ENCODE results near the gene STPG4. TPM values are rescaled to one million over a fixed set of nuclear protein-coding genes. Genes with fewer than 3 reads are reported as not detected.

The STPG4 gene
- polyA plus RNA-seq, 1 of the 3 experiments (the other 2 are of a cell fraction), result 0.20 TPM

DNA sequence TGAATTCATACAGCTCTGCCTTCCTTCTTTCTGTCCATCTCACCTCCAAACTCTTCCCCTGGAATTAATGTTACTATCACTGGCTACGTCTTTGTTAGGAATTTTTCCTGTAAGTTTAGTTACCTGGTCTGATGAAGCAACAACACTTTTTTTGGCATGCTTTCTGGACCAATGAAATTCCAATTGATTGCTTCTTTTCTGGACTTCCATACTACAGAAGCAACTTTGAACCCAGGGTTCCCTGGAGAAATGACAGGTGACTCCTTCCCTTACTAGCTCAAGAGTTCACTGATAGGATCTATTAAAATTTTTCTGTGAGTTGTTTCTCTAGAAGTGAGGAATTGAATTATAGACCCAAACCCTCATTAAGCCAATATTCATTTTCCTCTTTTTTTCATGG lies 41.4 kb upstream of the STPG4 start (continued):
- TF ChIP-seq SMC3 (IDR thresholded peaks at IDR 0.05; ENCODE audit: low read depth, low read length), result no peak
- TF ChIP-seq, protein P1, sequence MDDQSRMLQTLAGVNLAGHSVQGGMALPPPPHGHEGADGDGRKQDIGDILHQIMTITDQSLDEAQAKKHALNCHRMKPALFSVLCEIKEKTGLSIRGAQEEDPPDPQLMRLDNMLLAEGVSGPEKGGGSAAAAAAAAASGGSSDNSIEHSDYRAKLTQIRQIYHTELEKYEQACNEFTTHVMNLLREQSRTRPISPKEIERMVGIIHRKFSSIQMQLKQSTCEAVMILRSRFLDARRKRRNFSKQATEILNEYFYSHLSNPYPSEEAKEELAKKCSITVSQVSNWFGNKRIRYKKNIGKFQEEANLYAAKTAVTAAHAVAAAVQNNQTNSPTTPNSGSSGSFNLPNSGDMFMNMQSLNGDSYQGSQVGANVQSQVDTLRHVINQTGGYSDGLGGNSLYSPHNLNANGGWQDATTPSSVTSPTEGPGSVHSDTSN (IDR thresholded peaks at IDR 0.05), result no peak

DNA sequence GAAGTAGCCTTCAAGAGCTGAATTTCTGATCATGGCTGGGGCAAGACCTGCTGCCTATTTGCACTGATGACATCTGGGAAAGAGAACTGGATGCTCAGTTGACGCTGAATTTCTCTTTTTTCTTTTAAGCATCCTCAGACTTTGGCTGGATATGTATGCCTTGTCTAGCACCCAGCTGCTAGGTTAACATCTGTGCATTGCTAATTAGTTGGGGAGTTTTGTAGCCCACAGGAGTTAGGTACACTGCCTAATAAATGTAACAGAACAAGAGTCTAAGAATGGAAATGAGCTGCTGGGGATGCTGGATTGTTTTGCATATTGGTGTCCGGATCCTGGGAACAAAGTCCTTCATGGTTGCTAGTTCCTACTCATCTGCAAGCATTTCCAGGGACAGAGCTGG lies 40.9 kb upstream of the STPG4 start:
- TF ChIP-seq SIN3A (IDR thresholded peaks at IDR 0.05; ENCODE audit: borderline replicate concordance, low read depth, low read length), result no peak
- TF ChIP-seq, protein P1 (IDR thresholded peaks at IDR 0.05), result no peak
- no peak for TF ChIP-seq FOXM1 (IDR thresholded peaks at IDR 0.05; ENCODE audit: low read depth)
- no peak for TF ChIP-seq ELF1 (IDR thresholded peaks at IDR 0.05)
- no peak for TF ChIP-seq YY1 (IDR thresholded peaks at IDR 0.05; ENCODE audit: low read depth)
- TF ChIP-seq, protein P2, sequence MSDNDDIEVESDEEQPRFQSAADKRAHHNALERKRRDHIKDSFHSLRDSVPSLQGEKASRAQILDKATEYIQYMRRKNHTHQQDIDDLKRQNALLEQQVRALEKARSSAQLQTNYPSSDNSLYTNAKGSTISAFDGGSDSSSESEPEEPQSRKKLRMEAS (IDR thresholded peaks at IDR 0.05; ENCODE audit: low read depth), result no peak
- TF ChIP-seq, protein P3, sequence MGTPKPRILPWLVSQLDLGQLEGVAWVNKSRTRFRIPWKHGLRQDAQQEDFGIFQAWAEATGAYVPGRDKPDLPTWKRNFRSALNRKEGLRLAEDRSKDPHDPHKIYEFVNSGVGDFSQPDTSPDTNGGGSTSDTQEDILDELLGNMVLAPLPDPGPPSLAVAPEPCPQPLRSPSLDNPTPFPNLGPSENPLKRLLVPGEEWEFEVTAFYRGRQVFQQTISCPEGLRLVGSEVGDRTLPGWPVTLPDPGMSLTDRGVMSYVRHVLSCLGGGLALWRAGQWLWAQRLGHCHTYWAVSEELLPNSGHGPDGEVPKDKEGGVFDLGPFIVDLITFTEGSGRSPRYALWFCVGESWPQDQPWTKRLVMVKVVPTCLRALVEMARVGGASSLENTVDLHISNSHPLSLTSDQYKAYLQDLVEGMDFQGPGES (IDR thresholded peaks at IDR 0.05; ENCODE audit: low read depth, low read length), result no peak
- no peak for TF ChIP-seq MEF2A (IDR thresholded peaks at IDR 0.05; ENCODE audit: borderline replicate concordance, low read depth)
- TF ChIP-seq TEAD4 (IDR thresholded peaks at IDR 0.05; ENCODE audit: borderline replicate concordance, insufficient read depth), result no peak
- TF ChIP-seq GATA2 (CRISPR knock-in tag; IDR thresholded peaks at IDR 0.05), result no peak
- TF ChIP-seq RFX5 (IDR thresholded peaks at IDR 0.05; ENCODE audit: low read length), result no peak
- no peak for TF ChIP-seq FOXJ3 (CRISPR knock-in tag; IDR thresholded peaks at IDR 0.05)
- TF ChIP-seq RXRA (IDR thresholded peaks at IDR 0.05; ENCODE audit: borderline replicate concordance, low read depth), result no peak
- no peak for TF ChIP-seq POLR2AphosphoS5 (IDR thresholded peaks at IDR 0.05; ENCODE audit: low read depth, low read length)
- TF ChIP-seq RCOR1 (IDR thresholded peaks at IDR 0.05; ENCODE audit: low read length), result no peak
- TF ChIP-seq, protein P4, sequence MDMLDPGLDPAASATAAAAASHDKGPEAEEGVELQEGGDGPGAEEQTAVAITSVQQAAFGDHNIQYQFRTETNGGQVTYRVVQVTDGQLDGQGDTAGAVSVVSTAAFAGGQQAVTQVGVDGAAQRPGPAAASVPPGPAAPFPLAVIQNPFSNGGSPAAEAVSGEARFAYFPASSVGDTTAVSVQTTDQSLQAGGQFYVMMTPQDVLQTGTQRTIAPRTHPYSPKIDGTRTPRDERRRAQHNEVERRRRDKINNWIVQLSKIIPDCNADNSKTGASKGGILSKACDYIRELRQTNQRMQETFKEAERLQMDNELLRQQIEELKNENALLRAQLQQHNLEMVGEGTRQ (IDR thresholded peaks at IDR 0.05; ENCODE audit: borderline replicate concordance, low read depth, low read length), result no peak
- TF ChIP-seq, protein P5, sequence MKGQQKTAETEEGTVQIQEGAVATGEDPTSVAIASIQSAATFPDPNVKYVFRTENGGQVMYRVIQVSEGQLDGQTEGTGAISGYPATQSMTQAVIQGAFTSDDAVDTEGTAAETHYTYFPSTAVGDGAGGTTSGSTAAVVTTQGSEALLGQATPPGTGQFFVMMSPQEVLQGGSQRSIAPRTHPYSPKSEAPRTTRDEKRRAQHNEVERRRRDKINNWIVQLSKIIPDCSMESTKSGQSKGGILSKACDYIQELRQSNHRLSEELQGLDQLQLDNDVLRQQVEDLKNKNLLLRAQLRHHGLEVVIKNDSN (IDR thresholded peaks at IDR 0.05; ENCODE audit: borderline replicate concordance, low read depth), result no peak
- TF ChIP-seq CHD2 (IDR thresholded peaks at IDR 0.05; ENCODE audit: low read length, partially characterized antibody), result no peak
- no peak for TF ChIP-seq MXI1 (IDR thresholded peaks at IDR 0.05; ENCODE audit: low read depth, low read length)
- TF ChIP-seq TAF1 (IDR thresholded peaks at IDR 0.05; ENCODE audit: borderline replicate concordance, low read depth, low read length), result no peak
- H3K27me3 ChIP-seq (ENCODE audit: insufficient read depth), result no peaks in the 10 kb centered on the region
- no peaks in the 10 kb centered on the region for H3K9me3 ChIP-seq
- H3K4me3 ChIP-seq (ENCODE audit: low read depth in 2 of 2, low read length in 1 of 2), result no peak overlapping the region
- no peak overlapping the region for H3K4me2 ChIP-seq
- peaks cover 5% of the 10 kb centered on the region; the same call in 1 of the 2 replicates for H3K79me2 ChIP-seq (ENCODE audit: insufficient read depth)
- ChIA-PET CTCF (interaction anchor here (1.0 to 3.1 kb wide), 7 partner anchors 9 to 127 kb away, joined by 3 to 16 read pairs (median 7); no protein-coding TSS in a partner anchor), POLR2A (interaction anchor here (1.2 kb wide), 1 partner anchor 10 kb away, joined by 3 read pairs; no protein-coding TSS in a partner anchor)
- H3K27ac ChIP-seq (ENCODE audit: low read depth in 2 of 2, low read length in 1 of 2), result no peak overlapping the region
- no peak for DNase-seq
- H3F3A ChIP-seq (replicated peaks; ENCODE audit: insufficient read depth), result peaks cover 35% of the 10 kb centered on the region
- H3K36me3 ChIP-seq (replicated peaks in 1 of 2; ENCODE audit: control insufficient read depth in 1 of 2, insufficient read depth in 2 of 2, low read length in 1 of 2), result no peaks in the 10 kb centered on the region
- H2AFZ ChIP-seq (ENCODE audit: low read depth), result no peak overlapping the region
- no peaks in the 10 kb centered on the region for H4K20me1 ChIP-seq (ENCODE audit: insufficient read depth)
- 97% methylated on average over 2 of the region's 2 CpGs for WGBS (ENCODE audit: low lambda C conversion rate)
- H3K9ac ChIP-seq, result no peak overlapping the region
- H3K9me2 ChIP-seq, result no peaks in the 10 kb centered on the region
- peaks cover 47 to 52% of the 10 kb centered on the region in 2 experiments for H3K4me1 ChIP-seq (ENCODE audit: control insufficient read depth in 1 of 2, insufficient read depth in 2 of 2, low read depth in 1 of 2, low read length in 1 of 2)

All from SK-N-SH (cell line).